ENCODE measurements around the gene PPL.

The PPL gene, protein sequence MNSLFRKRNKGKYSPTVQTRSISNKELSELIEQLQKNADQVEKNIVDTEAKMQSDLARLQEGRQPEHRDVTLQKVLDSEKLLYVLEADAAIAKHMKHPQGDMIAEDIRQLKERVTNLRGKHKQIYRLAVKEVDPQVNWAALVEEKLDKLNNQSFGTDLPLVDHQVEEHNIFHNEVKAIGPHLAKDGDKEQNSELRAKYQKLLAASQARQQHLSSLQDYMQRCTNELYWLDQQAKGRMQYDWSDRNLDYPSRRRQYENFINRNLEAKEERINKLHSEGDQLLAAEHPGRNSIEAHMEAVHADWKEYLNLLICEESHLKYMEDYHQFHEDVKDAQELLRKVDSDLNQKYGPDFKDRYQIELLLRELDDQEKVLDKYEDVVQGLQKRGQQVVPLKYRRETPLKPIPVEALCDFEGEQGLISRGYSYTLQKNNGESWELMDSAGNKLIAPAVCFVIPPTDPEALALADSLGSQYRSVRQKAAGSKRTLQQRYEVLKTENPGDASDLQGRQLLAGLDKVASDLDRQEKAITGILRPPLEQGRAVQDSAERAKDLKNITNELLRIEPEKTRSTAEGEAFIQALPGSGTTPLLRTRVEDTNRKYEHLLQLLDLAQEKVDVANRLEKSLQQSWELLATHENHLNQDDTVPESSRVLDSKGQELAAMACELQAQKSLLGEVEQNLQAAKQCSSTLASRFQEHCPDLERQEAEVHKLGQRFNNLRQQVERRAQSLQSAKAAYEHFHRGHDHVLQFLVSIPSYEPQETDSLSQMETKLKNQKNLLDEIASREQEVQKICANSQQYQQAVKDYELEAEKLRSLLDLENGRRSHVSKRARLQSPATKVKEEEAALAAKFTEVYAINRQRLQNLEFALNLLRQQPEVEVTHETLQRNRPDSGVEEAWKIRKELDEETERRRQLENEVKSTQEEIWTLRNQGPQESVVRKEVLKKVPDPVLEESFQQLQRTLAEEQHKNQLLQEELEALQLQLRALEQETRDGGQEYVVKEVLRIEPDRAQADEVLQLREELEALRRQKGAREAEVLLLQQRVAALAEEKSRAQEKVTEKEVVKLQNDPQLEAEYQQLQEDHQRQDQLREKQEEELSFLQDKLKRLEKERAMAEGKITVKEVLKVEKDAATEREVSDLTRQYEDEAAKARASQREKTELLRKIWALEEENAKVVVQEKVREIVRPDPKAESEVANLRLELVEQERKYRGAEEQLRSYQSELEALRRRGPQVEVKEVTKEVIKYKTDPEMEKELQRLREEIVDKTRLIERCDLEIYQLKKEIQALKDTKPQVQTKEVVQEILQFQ (N-terminal part only)

GRCh38 chr16:4936991-4937781 is at the start of gene PPL:
Gene PPL, minus strand, starts transcription at chr16:4937148. Its CDS starts 103 bp downstream, at chr16:4937045.
- H3K4me3 ChIP-seq, result no peak within 1 kb of the TSS
- no peak within 1 kb of the TSS for H3K27ac ChIP-seq
- H3K9me3 ChIP-seq, result no peaks in the 10 kb centered on the region
- TF ChIP-seq Cebpa-rat (IDR thresholded peaks at IDR 0.05), result no peak
- H3K36me3 ChIP-seq, result no peaks in the 10 kb centered on the region
- H3K4me2 ChIP-seq, result no peak within 1 kb of the TSS
- H3K4me1 ChIP-seq, result no peaks in the 10 kb centered on the region
- no peak within 1 kb of the TSS for H3K9ac ChIP-seq
- peaks cover 16% of the 10 kb centered on the region; the same call in 1 of the 2 replicates for H4K20me1 ChIP-seq
- peaks cover 54% of the 10 kb centered on the region for H3K27me3 ChIP-seq

DNA sequence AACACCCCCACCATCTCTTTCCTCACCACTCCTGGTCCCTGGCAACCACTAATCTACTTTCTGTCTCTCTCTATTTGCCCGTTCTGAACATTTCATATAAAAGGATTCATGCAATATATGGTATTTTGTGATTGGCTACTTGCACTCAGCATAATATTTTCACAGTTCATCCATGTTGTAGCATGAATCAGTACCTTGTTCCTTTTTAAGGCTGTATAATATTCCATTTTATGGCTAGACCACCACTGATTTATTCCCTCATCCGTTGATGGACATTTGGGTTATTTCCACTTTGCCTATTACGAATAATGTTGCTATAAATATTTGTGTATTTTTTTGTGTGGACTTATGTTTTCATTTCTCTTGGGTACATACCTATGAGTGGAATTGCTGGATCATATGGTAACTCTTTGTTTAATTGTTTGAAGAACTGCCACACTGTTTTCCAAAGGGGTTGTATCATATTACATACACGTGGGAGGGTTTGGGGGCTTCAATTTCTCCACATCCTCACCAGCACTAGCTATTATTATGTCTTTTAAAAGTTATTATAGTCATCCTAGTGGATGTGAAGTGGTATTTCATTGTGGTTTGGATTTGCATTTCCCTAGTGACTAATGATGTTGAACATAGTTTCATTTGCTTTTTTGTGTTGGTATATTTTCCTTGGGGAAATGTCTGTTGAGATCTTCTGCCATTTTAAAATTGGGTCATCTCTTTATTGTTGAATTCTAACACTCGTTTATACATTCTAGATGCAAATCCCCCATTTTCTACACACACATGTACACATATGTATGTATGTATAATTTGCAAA is 47.4 kb upstream of the PPL start:
- no peak overlapping the region for H3K27ac ChIP-seq
- peaks cover 5% of the 10 kb centered on the region; the same call in 1 of the 2 replicates for H3K27me3 ChIP-seq
- H3K4me2 ChIP-seq, result no peak overlapping the region
- no peak for TF ChIP-seq Cebpa-rat (IDR thresholded peaks at IDR 0.05)
- no peak overlapping the region for H3K9ac ChIP-seq
- no peaks in the 10 kb centered on the region for H3K36me3 ChIP-seq
- no peaks in the 10 kb centered on the region for H4K20me1 ChIP-seq
- no peaks in the 10 kb centered on the region for H3K9me3 ChIP-seq
- no peaks in the 10 kb centered on the region for H3K4me1 ChIP-seq
- no peak overlapping the region for H3K4me3 ChIP-seq

GRCh38 chr16:4982056-4982867 is 45.3 kb upstream of the PPL start:
- Histone ChIP-seq H3K4me3 (no peak overlapping the region), H3K9me3 (no peaks in the 10 kb centered on the region), H3K9ac (no peak overlapping the region), H4K20me1 (no peaks in the 10 kb centered on the region), H3K36me3 (no peaks in the 10 kb centered on the region), H3K4me1 (no peaks in the 10 kb centered on the region), H3K27me3 (peaks cover 2% of the 10 kb centered on the region; the same call in 1 of the 2 replicates), H3K4me2 (no peak overlapping the region), H3K27ac (no peak overlapping the region)
- no peak for TF ChIP-seq Cebpa-rat (IDR thresholded peaks at IDR 0.05)

DNA sequence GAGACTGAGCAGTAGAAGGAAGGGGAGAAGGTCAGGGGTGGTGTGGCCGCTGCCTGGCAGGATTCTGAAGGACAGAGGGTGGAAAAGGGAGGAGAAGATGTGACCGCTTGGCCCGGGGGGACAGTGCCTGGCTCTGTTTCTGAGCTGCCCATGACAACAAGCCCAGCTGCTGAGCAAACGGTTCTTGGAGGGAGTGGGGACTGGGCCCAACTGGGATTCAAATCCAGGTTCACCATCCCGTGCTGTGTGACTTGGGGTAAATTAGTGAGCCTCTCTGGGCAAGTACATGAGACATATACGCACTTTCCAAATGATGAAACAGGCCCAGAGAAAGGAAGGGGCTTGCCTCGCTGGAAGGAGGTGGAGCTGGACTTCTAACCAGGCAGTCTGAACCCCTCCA is 44.5 kb upstream of the PPL start:
- Histone ChIP-seq H3K9me3 (no peaks in the 10 kb centered on the region; the same call in 1 of the 2 replicates), H3K4me1 (peaks cover 2% of the 10 kb centered on the region; the same call in 1 of the 2 replicates), H3K9ac (no peak overlapping the region), H3K4me2 (no peak overlapping the region), H3K36me3 (no peaks in the 10 kb centered on the region), H4K20me1 (no peaks in the 10 kb centered on the region), H3K27me3 (no peaks in the 10 kb centered on the region), H3K4me3 (no peak overlapping the region), H3K27ac (no peak overlapping the region)
- TF ChIP-seq Cebpa-rat (IDR thresholded peaks at IDR 0.05), result no peak

- TF ChIP-seq Cebpa-rat (IDR thresholded peaks at IDR 0.05), result no peak
- no peak overlapping the region for H3K4me3 ChIP-seq
- no peak overlapping the region for H3K27ac ChIP-seq
- no peaks in the 10 kb centered on the region for H3K36me3 ChIP-seq
- no peaks in the 10 kb centered on the region; the same call in 1 of the 2 replicates for H3K9me3 ChIP-seq
- H4K20me1 ChIP-seq, result no peaks in the 10 kb centered on the region
- H3K4me1 ChIP-seq, result peaks cover 10% of the 10 kb centered on the region; the same call in 1 of the 2 replicates
- H3K27me3 ChIP-seq, result no peaks in the 10 kb centered on the region
- no peak overlapping the region for H3K9ac ChIP-seq
- H3K4me2 ChIP-seq, result no peak overlapping the region
Observed at GRCh38 chr16:4980691-4981090, 43.7 kb upstream of the PPL start.

DNA sequence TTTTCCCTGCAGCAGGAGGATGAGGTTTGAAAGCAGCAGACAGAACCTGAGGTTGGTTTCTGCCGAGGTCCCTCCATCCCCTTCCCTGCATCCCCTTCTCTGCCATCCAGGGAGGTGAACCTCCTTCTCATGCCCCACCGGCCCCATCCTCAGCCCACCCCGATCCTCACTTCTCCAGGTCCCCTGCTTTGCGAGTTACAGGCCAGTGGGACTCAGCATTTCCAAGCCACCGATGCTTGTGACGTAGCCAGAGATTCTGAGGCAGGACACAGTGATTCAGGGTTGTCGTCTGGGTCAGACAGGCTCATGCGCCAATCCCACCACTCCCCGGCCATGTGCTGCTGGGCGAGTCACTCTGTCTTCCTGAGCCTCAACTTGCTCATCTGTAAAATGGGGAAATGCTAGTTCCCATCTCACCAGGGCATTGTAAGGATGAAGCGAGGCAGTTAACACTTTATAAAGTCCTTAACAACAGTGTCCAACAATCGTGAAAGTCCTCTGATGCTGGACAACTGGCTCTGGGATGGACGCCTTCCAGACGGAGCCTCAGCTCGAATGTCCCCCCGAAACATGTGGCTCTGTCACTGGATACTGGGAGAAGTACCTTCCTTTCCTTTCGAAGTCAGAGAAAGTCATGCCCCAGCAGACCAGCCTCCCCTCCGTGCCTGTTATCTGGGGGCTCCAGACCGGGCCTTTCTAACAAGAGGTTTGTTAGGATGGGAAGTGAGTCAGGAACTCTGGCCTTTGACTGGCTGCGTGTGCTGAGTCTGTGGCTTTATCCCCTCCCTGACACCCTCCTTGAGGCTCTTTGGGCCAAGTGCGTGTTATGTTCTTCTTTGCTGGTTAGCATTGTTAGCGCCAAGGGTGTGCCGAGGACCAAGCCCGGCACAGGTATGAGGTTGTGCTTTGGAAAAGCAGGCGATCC is 43.0 kb upstream of the PPL start:
- Histone ChIP-seq H3K36me3 (no peaks in the 10 kb centered on the region), H3K9ac (no peak overlapping the region), H3K4me3 (no peak overlapping the region), H4K20me1 (no peaks in the 10 kb centered on the region), H3K9me3 (no peaks in the 10 kb centered on the region; the same call in 1 of the 2 replicates), H3K4me1 (peaks cover 12% of the 10 kb centered on the region; the same call in 1 of the 2 replicates), H3K4me2 (no peak overlapping the region), H3K27me3 (no peaks in the 10 kb centered on the region), H3K27ac (no peak overlapping the region)
- no peak for TF ChIP-seq Cebpa-rat (IDR thresholded peaks at IDR 0.05)

DNA sequence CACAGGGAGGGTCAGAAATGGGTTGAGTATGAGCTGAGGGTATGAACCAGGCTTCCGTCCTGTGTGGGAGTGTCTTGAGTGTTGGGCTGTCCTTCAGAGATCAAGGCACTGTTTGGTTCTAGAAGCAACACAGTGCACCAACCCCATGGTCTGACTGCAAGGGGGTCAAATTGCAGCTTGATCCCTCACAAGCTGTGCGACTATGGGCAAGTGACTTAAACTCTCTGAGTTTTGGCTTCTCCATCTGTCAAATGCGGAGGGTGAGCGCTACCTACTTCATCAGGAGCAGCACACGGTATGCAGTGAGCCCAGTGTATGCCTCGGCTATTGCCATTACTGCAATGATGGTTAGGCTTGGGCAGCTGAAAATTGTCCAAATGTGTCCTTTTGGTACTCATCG is 42.2 kb upstream of the PPL start:
- no peaks in the 10 kb centered on the region; the same call in 1 of the 2 replicates for H3K9me3 ChIP-seq
- no peaks in the 10 kb centered on the region for H3K36me3 ChIP-seq
- H3K9ac ChIP-seq, result no peak overlapping the region
- no peak for TF ChIP-seq Cebpa-rat (IDR thresholded peaks at IDR 0.05)
- peaks cover 12% of the 10 kb centered on the region; the same call in 1 of the 2 replicates for H3K4me1 ChIP-seq
- no peak overlapping the region for H3K4me2 ChIP-seq
- no peaks in the 10 kb centered on the region for H4K20me1 ChIP-seq
- no peak overlapping the region for H3K4me3 ChIP-seq
- H3K27ac ChIP-seq, result no peak overlapping the region
- H3K27me3 ChIP-seq, result no peaks in the 10 kb centered on the region
